NCI-H2107 (cell line): ENCODE data around the gene USP24.
"Not testable (repeated sequence)": the region's sequence is repeated elsewhere in the genome, so short reads cannot be mapped to it uniquely, and the experiment has no call there.

Experiments used
- DNase-seq: peaks from one replicate; lab custom pipeline; 2025; lab: John Stamatoyannopoulos, UW

USP24 gene

GRCh38 chr1:55199735-55200134 lies 15.4 kb downstream of the USP24 start:
- not testable (repeated sequence) for DNase-seq

- DNase-seq = no peak
Observed at GRCh38 chr1:55198044-55198443, 17.1 kb downstream of the USP24 start.

GRCh38 chr1:55197099-55197498 lies 18.1 kb downstream of the USP24 start:
- no peak for DNase-seq

- no peak for DNase-seq
Observed at GRCh38 chr1:55196433-55197035, 18.6 kb downstream of the USP24 start.

GRCh38 chr1:55195521-55196233 lies 19.5 kb downstream of the USP24 start:
- DNase-seq = no peak

- DNase-seq = no peak
Observed at GRCh38 chr1:55194851-55195250, 20.3 kb downstream of the USP24 start.

- DNase-seq = no peak
Observed at GRCh38 chr1:55192093-55192492, 23.1 kb downstream of the USP24 start.

GRCh38 chr1:55191219-55191952 lies 23.8 kb downstream of the USP24 start:
- DNase-seq = not testable (repeated sequence)

- no peak for DNase-seq
Observed at GRCh38 chr1:55190109-55190508, 25.1 kb downstream of the USP24 start.

- no peak for DNase-seq
Observed at GRCh38 chr1:55188909-55189308, 26.3 kb downstream of the USP24 start.

- no peak for DNase-seq
Observed at GRCh38 chr1:55185832-55186231, 29.3 kb downstream of the USP24 start.

GRCh38 chr1:55184859-55185258 lies 30.3 kb downstream of the USP24 start:
- DNase-seq = no peak

- DNase-seq = no peak
Observed at GRCh38 chr1:55181666-55182065, 33.5 kb downstream of the USP24 start.

- DNase-seq = no peak
Observed at GRCh38 chr1:55180075-55180670, 35.0 kb downstream of the USP24 start.

- DNase-seq = no peak
Observed at GRCh38 chr1:55179177-55179835, 35.9 kb downstream of the USP24 start.

GRCh38 chr1:55172687-55173086 lies 42.5 kb downstream of the USP24 start:
- no peak for DNase-seq

- no peak for DNase-seq
Observed at GRCh38 chr1:55172272-55172671, 42.9 kb downstream of the USP24 start.

GRCh38 chr1:55171694-55172093 lies 43.5 kb downstream of the USP24 start:
- no peak for DNase-seq

GRCh38 chr1:55170426-55170825 lies 44.7 kb downstream of the USP24 start:
- no peak for DNase-seq

- DNase-seq = no peak
Observed at GRCh38 chr1:55169126-55169525, 46.0 kb downstream of the USP24 start.

GRCh38 chr1:55168353-55168752 lies 46.8 kb downstream of the USP24 start:
- DNase-seq = no peak

- DNase-seq = no peak
Observed at GRCh38 chr1:55167224-55167871, 47.8 kb downstream of the USP24 start.
